ENCODE measurements around the gene TLL2. TPM values are rescaled to one million over a fixed set of nuclear protein-coding genes. Genes with fewer than 3 reads are reported as not detected.

Gene TLL2
- polyA plus RNA-seq, 3 donors = not detected

DNA sequence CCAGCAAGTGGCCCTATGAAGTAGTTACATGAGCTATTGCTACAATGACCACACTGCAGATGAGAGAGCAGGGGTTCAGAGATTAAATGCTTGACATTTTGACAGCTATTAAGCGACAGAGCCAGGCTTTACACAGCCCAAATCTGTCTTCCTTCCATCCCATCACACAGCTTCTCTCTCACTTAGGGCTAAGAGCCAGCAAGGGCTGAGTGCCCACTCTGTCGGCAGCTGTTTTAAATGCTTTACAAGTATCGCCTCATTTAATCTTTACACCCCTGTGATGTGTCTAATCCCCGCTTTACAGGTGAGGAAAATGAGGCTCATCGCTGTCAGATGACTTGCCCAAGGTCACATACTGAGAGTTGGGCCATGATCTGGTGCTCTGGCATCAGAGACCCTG lies 139.7 kb downstream of the TLL2 start:
- WGBS (ENCODE audit: insufficient coverage) = 94% methylated on average over 4 of the region's 5 CpGs
- Histone ChIP-seq H3K9ac (ENCODE audit: insufficient read depth, low read length, poor library complexity, severe bottlenecking) (no peak overlapping the region), H4K20me1 (ENCODE audit: insufficient read depth, low read length) (no peaks in the 10 kb centered on the region), H2AFZ (ENCODE audit: insufficient read depth, low read depth, low read length, poor library complexity, severe bottlenecking) (no peak overlapping the region), H3K4me2 (replicated peaks; ENCODE audit: extremely low read depth, low read length, poor library complexity, severe bottlenecking) (no peak overlapping the region), H3K4me1 (ENCODE audit: control insufficient read depth in 1 of 2, insufficient read depth in 2 of 2, low read length in 2 of 2) (peaks cover 7 to 11% of the 10 kb centered on the region in 2 donors), H3K4me3 (replicated peaks in 1 of 3; ENCODE audit: low read depth in 2 of 3, low read length in 3 of 3) (no peak overlapping the region), H3K27ac (ENCODE audit: low read depth in 1 of 2, low read length in 2 of 2) (no peak overlapping the region), H3K27me3 (ENCODE audit: control insufficient read depth in 2 of 2, insufficient read depth in 2 of 2, low read length in 2 of 2) (peaks cover 0 to 5% of the 10 kb centered on the region in 2 donors), H3K9me3 (replicated peaks in 1 of 2; ENCODE audit: control insufficient read depth in 1 of 2, insufficient read depth in 1 of 2, low read length in 2 of 2) (no peaks in the 10 kb centered on the region), H3K79me2 (ENCODE audit: insufficient read depth, low read length) (no peaks in the 10 kb centered on the region), H3K36me3 (replicated peaks in 1 of 2; ENCODE audit: control insufficient read depth in 1 of 2, insufficient read depth in 2 of 2, low read length in 2 of 2) (no peaks in the 10 kb centered on the region)
- intact Hi-C loops (cut with micrococcal nuclease) = loop anchor here (2.0 to 10.0 kb wide), 2 partner anchors 139 to 211 kb away; partner anchors contain the start of genes TLL2 (in 1 of the 2) and TM9SF3 (in 1 of the 2)
- Mint-ChIP-seq H3K27me3 (ENCODE audit: low read depth in 3 of 3) (peaks cover 16 to 22% (median 19%) of the 10 kb centered on the region in 3 donors), H3K9me3 (peaks cover 0 to 2% (median 0%) of the 10 kb centered on the region in 7 donors), H3K4me1 (peaks cover 16% of the 10 kb centered on the region), H3K27ac (no peak overlapping the region), H3K36me3 (no peaks in the 10 kb centered on the region), H3K4me3 (peak overlapping the region in 1 of 2 donors; percentile 69)
- TF ChIP-seq, protein P1, sequence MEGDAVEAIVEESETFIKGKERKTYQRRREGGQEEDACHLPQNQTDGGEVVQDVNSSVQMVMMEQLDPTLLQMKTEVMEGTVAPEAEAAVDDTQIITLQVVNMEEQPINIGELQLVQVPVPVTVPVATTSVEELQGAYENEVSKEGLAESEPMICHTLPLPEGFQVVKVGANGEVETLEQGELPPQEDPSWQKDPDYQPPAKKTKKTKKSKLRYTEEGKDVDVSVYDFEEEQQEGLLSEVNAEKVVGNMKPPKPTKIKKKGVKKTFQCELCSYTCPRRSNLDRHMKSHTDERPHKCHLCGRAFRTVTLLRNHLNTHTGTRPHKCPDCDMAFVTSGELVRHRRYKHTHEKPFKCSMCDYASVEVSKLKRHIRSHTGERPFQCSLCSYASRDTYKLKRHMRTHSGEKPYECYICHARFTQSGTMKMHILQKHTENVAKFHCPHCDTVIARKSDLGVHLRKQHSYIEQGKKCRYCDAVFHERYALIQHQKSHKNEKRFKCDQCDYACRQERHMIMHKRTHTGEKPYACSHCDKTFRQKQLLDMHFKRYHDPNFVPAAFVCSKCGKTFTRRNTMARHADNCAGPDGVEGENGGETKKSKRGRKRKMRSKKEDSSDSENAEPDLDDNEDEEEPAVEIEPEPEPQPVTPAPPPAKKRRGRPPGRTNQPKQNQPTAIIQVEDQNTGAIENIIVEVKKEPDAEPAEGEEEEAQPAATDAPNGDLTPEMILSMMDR (IDR thresholded peaks at IDR 0.05) = no peak
- DNase-seq = no peak

DNA sequence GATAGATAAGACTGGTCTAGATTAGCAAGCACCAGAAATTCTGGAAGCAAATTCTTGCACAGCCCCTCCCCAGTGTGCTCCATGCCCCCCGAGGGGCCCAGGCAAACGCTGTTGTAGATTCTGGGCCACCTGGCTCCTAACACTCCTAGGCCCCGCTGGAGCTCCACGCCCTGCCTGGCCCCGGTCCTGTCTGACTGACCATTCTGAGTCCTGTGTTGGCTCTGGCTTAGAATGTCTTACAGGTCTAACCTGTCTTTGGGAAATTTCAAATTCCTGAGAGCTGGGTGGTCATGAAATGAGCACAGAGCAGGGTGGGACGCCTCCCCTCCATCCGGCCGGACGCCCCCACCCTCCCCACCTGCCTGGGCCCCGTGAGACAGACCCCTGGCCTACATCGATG lies 142.4 kb downstream of the TLL2 start:
- Histone ChIP-seq H3K9me3 (replicated peaks in 1 of 2; ENCODE audit: control insufficient read depth in 1 of 2, insufficient read depth in 1 of 2, low read length in 2 of 2) (no peaks in the 10 kb centered on the region), H3K27ac (ENCODE audit: low read depth in 1 of 2, low read length in 2 of 2) (no peak overlapping the region), H4K20me1 (ENCODE audit: insufficient read depth, low read length) (no peaks in the 10 kb centered on the region), H3K4me1 (ENCODE audit: control insufficient read depth in 1 of 2, insufficient read depth in 2 of 2, low read length in 2 of 2) (peaks cover 7 to 11% of the 10 kb centered on the region in 2 donors), H3K4me2 (replicated peaks; ENCODE audit: extremely low read depth, low read length, poor library complexity, severe bottlenecking) (no peak overlapping the region), H3K9ac (ENCODE audit: insufficient read depth, low read length, poor library complexity, severe bottlenecking) (no peak overlapping the region), H3K27me3 (ENCODE audit: control insufficient read depth in 2 of 2, insufficient read depth in 2 of 2, low read length in 2 of 2) (peaks cover 0 to 5% of the 10 kb centered on the region in 2 donors), H2AFZ (ENCODE audit: insufficient read depth, low read depth, low read length, poor library complexity, severe bottlenecking) (no peak overlapping the region), H3K79me2 (ENCODE audit: insufficient read depth, low read length) (no peaks in the 10 kb centered on the region), H3K36me3 (replicated peaks in 1 of 2; ENCODE audit: control insufficient read depth in 1 of 2, insufficient read depth in 2 of 2, low read length in 2 of 2) (no peaks in the 10 kb centered on the region), H3K4me3 (replicated peaks in 1 of 3; ENCODE audit: low read depth in 2 of 3, low read length in 3 of 3) (no peak overlapping the region)
- WGBS (ENCODE audit: insufficient coverage) = 99% methylated on average over 10 of the region's 11 CpGs
- Mint-ChIP-seq H3K27ac (no peak overlapping the region), H3K4me3 (no peak overlapping the region), H3K36me3 (no peaks in the 10 kb centered on the region), H3K27me3 (ENCODE audit: low read depth in 3 of 3) (peaks cover 16 to 19% (median 18%) of the 10 kb centered on the region in 3 donors), H3K4me1 (peaks cover 16% of the 10 kb centered on the region), H3K9me3 (peaks cover 0 to 2% (median 0%) of the 10 kb centered on the region in 7 donors)
- TF ChIP-seq, protein P1 (IDR thresholded peaks at IDR 0.05) = no peak
- no peak for DNase-seq
- intact Hi-C loops (cut with micrococcal nuclease) = loop anchor here in 1 of 2 donors (10.0 kb wide), 1 partner anchor 213 kb away; the partner anchor contains the start of gene TM9SF3
